Transverse colon (tissue), 4 donors: ENCODE data around the gene TAS1R1. TPM values are rescaled to one million over a fixed set of nuclear protein-coding genes. Genes with fewer than 3 reads are reported as not detected.
"Not testable (repeated sequence)": the region's sequence is repeated elsewhere in the genome, so short reads cannot be mapped to it uniquely, and the experiment has no call there.

Source experiments
- DNase-seq: peaks from one replicate; pipeline ENCODE4 v3.0.0-alpha.2; 2019
- H3K27ac ChIP-seq, 4 donors: fragments of 200-600 bp; sonication (generic); 2 replicates each; pipeline ENCODE4 v1.5.1; 2016 to 2018; ENCODE audit warnings: inconsistent platforms in 4 of 4
- H3K27me3 ChIP-seq: fragments of 200-600 bp; sonication (generic); 2 replicates; pipeline ENCODE4 v1.5.1; 2017; ENCODE audit warnings: inconsistent platforms
- H3K36me3 ChIP-seq, 4 donors: fragments of 200-600 bp; sonication (generic); 2 replicates each; pipeline ENCODE4 v1.5.1; 2017 to 2019; ENCODE audit warnings: inconsistent platforms in 4 of 4
- H3K4me1 ChIP-seq, 4 donors: fragments of 200-600 bp; sonication (generic); 2 replicates each; pipeline ENCODE4 v1.5.1; 2017 to 2020; ENCODE audit warnings: inconsistent platforms in 4 of 4
- H3K4me3 ChIP-seq, 4 donors: fragments of 200-600 bp; sonication (generic); 1 replicate in 1 of 4; 2 replicates in 3 of 4; pipeline versions ENCODE4 v1.5.1 to v1.6.1; 2017 to 2019; ENCODE audit warnings: inconsistent platforms in 4 of 4
- H3K9me3 ChIP-seq, 2 donors: fragments of 200-600 bp; sonication (generic); 2 replicates each; pipeline ENCODE4 v1.5.1; 2017 to 2019; ENCODE audit warnings: inconsistent platforms in 2 of 2
- CTCF ChIP-seq, 5 experiments: fragments of 200-600 bp in 3 of 5; fragments of 450-650 bp in 2 of 5; sonication (generic) in 3 of 5; IDR thresholded peaks; 1 replicate in 2 of 5; 2 replicates in 3 of 5; pipeline ENCODE4 v1.5.1; 2016 to 2017; ENCODE audit warnings: antibody characterized with exemption in 5 of 5, inconsistent platforms in 3 of 5, mild to moderate bottlenecking in 2 of 5, moderate library complexity in 1 of 5
- EP300 ChIP-seq: sonication (generic); formaldehyde crosslinking; IDR thresholded peaks from one replicate; pipeline ENCODE4 v1.6.1; 2017; ENCODE audit warnings: antibody characterized with exemption, low read depth
- POLR2A ChIP-seq: fragments of 450-650 bp; IDR thresholded peaks from one replicate; pipeline ENCODE4 v1.6.1; 2016; ENCODE audit warnings: antibody characterized with exemption, mild to moderate bottlenecking, moderate library complexity
- POLR2AphosphoS5 ChIP-seq, 3 donors: sonication (generic); formaldehyde crosslinking; IDR thresholded peaks; one replicate each; pipeline ENCODE4 v1.6.1; 2016; ENCODE audit warnings: antibody characterized with exemption in 3 of 3
- WGBS, 2 donors: methylation state at CpG; one replicate each; pipeline ENCODE4 v1.1.5; 2018; ENCODE audit warnings: low coverage in 1 of 2; 5-methylcytosine and 5-hydroxymethylcytosine counted together
- in situ Hi-C, 4 donors: fragments of 200-750 bp; cut with MboI; loops; one replicate each; pipeline versions ENCODE4 v1.15.0 to v1.15.1; 2017; ENCODE audit warnings: low sequenced_read_pairs in 3 of 4, low pct_ligation_motif_present in 1 of 4, low pct_unique_long_range_greater_than_20kb in 1 of 4
- intact Hi-C: fragments of 100-400 bp; cut with DNase I; formaldehyde crosslinking; loops from one replicate; pipeline ENCODE4 v1.15.1; 2023; ENCODE audit warnings: low total_unique reads
- total RNA-seq, 4 donors: library from RNA; depleted of rRNA; stranded (reverse); fragments of >200 nt; gene quantifications; one replicate each; pipeline ENCODE4 v1.1.0, GENCODE V29; 2016

TAS1R1 gene
- total RNA-seq, 4 donors from 2014 or later: 0.48 TPM; not detected in 3

- no peak for DNase-seq
- no peak for TF ChIP-seq POLR2A
- TF ChIP-seq CTCF (IDR thresholded peaks at IDR 0.05): no peak
- no peak for TF ChIP-seq POLR2AphosphoS5 (IDR thresholded peaks at IDR 0.05)
- no peak for TF ChIP-seq EP300
- H3K27me3 ChIP-seq: no peaks in the 10 kb centered on the region
- 44 to 63% methylated on average over 3 to 4 of the region's 4 CpGs for WGBS, 2 donors
- peaks cover 0 to 43% (median 21%) of the 10 kb centered on the region in 4 donors for H3K36me3 ChIP-seq
- no peak overlapping the region for H3K27ac ChIP-seq
- peaks cover 0 to 3% (median 2%) of the 10 kb centered on the region in 4 donors for H3K4me1 ChIP-seq
- intact Hi-C loops: no loop called here
- H3K9me3 ChIP-seq: no peaks in the 10 kb centered on the region
- in situ Hi-C loops: no loop called here
- no peak overlapping the region for H3K4me3 ChIP-seq
These were observed 7.8 kb upstream of the TAS1R1 start for GRCh38 chr1:6547301-6547700.

GRCh38 chr1:6554031-6554906 lies 838 bp upstream of the TAS1R1 start, which contains the start of gene NOL9:
NOL9 (minus strand) TSS chr1:6554513; CDS start chr1:6554502, 11 bp downstream.
- Histone ChIP-seq H3K9me3 (no peaks in the 10 kb centered on the region), H3K4me3 (peak within 1 kb of the TSS; percentile 86 to 99 (median 94)), H3K36me3 (peaks cover 0 to 12% (median 4%) of the 10 kb centered on the region in 4 donors), H3K4me1 (peaks cover 6 to 27% (median 24%) of the 10 kb centered on the region in 4 donors), H3K27me3 (no peaks in the 10 kb centered on the region), H3K27ac (peak within 1 kb of the TSS; percentile 84 to 87 (median 86))
- intact Hi-C loops (loop anchor here (10.0 kb wide), 1 partner anchor 91 kb away; no protein-coding TSS in a partner anchor), in situ Hi-C loops (no loop called here)
- WGBS, 2 donors: 2 to 6% methylated on average over 7 to 40 of the region's 87 CpGs
- TF ChIP-seq POLR2AphosphoS5 (IDR thresholded peaks at IDR 0.05): peak; percentile 34 to 69 (median 40)
- peak; percentile 96 to 98 (median 97) for TF ChIP-seq CTCF (IDR thresholded peaks at IDR 0.05)
- TF ChIP-seq EP300: no peak
- peak; percentile 26 for TF ChIP-seq POLR2A
- peak; percentile 96 for DNase-seq

GRCh38 chr1:6557597-6557996 lies 2.5 kb downstream of the TAS1R1 start:
- H3K27ac ChIP-seq: no peak overlapping the region
- no peak overlapping the region for H3K4me3 ChIP-seq
- in situ Hi-C loops (no loop called here), intact Hi-C loops (loop anchor here (10.0 kb wide), 1 partner anchor 87 kb away; no protein-coding TSS in a partner anchor)
- no peaks in the 10 kb centered on the region for H3K36me3 ChIP-seq
- TF ChIP-seq POLR2A (no peak), CTCF (IDR thresholded peaks at IDR 0.05) (no peak), POLR2AphosphoS5 (IDR thresholded peaks at IDR 0.05) (no peak), EP300 (no peak)
- WGBS, 2 donors: 94% methylated on average over 1 of the region's 1 CpG; no CpG with 5 or more reads in 1 of the 2 donors
- H3K27me3 ChIP-seq: no peaks in the 10 kb centered on the region
- H3K9me3 ChIP-seq: no peaks in the 10 kb centered on the region
- DNase-seq: no peak
- H3K4me1 ChIP-seq: peaks cover 6 to 21% (median 20%) of the 10 kb centered on the region in 4 donors

- DNase-seq, H3K36me3 ChIP-seq, H3K4me3 ChIP-seq, H3K27me3 ChIP-seq, H3K27ac ChIP-seq, H3K9me3 ChIP-seq, in situ Hi-C loops: not testable (repeated sequence)
- 39 to 85% methylated on average over 2 to 11 of the region's 11 CpGs for WGBS, 2 donors
- H3K4me1 ChIP-seq: peaks cover 0 to 11% (median 8%) of the 10 kb centered on the region in 4 donors
- intact Hi-C loops: loop anchor here (10.0 kb wide), 1 partner anchor 86 kb away; no protein-coding TSS in a partner anchor
These were observed 4.1 kb downstream of the TAS1R1 start for GRCh38 chr1:6559161-6559560.
